HG02938 (cell line): ENCODE measurements around the gene ALPI.
"Not testable (repeated sequence)": the region's sequence is repeated elsewhere in the genome, so short reads cannot be mapped to it uniquely, and the experiment has no call there.

ENCODE experiments used
- ATAC-seq: cut with Tn5 transposase; IDR thresholded peaks from one replicate; pipeline ENCODE4 v1.9.1; 2021; ENCODE audit warnings: mild to moderate bottlenecking, moderate library complexity; ENCODE audit not compliant: unreplicated experiment

ALPI gene

GRCh38 chr2:232455426-232456255, at the start of gene ALPI:
Gene ALPI (plus strand): TSS chr2:232456153. CDS start chr2:232456200, 47 bp downstream.
- ATAC-seq: no peak

DNA sequence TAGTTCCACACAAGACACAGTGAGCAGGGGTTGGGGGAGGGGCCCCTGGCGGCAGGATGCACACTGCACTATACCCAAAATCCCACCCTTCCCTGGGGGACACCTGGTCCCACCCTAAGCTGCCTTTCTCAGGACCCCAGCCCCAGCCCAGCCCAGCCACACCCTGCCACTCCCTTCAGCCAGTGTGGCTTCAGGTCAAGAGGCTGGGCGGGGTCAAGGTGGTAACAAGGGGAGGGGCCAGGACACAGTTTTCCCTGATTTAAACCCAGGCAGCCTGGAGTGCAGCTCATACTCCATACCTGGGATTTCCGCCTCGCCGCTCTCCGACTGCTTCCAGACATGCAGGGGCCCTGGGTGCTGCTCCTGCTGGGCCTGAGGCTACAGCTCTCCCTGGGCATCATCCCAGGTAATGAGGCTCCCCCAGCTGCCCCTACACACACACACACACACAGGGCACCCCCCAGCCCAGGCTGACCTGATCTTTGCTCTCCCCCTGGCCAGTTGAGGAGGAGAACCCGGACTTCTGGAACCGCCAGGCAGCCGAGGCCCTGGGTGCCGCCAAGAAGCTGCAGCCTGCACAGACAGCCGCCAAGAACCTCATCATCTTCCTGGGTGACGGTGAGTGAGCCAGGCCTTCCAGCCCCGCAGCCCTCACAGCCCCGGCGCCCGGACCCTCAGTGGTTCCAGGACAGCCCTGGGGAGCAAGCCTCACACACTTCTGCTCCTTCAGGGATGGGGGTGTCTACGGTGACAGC, 49.2 kb upstream of the ALPI start, which contains the start of gene ALPG:
TSS of gene ALPG (plus strand) at position 289 of the 755 bp plus-strand sequence. CDS start at position 340, 51 bp downstream.
- ATAC-seq: no peak

- ATAC-seq: not testable (repeated sequence)
Measured at GRCh38 chr2:232407428-232408150, 48.4 kb upstream of the ALPI start.

- ATAC-seq: not testable (repeated sequence)
Measured at GRCh38 chr2:232408269-232408668, 47.7 kb upstream of the ALPI start.

- not testable (repeated sequence) for ATAC-seq
Measured at GRCh38 chr2:232409617-232410016, 46.3 kb upstream of the ALPI start.

DNA sequence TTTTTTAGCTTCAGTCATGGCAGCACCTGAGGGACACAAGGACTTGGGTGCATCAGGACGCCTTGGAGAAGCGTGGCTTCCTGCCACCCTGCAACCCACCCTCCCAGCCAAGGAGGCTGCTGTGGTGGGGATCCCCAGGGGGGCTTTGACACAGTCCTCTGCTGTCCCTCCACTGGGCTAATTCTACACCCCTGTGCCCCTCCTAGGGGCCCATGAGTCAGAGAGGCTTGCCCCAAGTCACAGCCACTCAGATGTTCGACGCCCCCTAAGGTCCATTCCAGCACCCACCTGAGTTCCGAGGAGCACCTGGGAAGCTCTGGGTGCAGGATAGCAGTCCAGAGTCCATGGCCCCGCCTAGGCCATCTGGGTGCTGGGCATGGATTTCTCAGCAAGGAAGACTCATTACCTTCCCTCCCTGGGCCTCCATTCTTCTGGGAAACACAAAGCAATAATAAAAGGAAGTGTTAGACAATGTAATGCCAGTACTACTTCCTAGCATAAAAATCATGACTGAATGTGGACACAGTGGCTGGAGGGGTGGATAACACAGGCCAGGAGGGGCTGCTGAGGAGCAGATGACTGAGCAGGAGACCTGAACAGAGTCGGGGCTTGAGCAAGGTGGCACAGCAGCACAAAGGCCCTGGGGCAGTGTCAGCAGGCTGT, 45.6 kb upstream of the ALPI start:
- no peak for ATAC-seq

- no peak for ATAC-seq
Measured at GRCh38 chr2:232411901-232412629, 43.9 kb upstream of the ALPI start.

DNA sequence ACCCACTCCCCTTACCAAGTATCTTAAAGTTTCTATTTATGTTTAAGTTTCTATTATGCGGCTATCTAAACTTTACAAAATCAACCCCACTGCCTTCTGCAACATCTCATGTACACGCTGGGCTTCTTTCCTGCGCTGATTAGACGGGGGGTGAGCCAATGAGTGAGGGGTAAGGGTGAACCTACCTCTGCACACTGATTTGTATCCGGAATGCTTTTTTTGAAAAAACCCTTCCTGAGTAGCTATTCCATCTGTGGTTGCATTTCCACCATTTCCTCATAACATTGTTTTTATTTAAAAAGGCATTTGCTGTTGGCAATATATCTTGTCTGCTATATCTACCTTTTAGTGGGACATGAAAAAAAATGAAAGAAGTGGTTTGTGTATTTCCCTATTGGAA, 43.0 kb upstream of the ALPI start:
- ATAC-seq: no peak

DNA sequence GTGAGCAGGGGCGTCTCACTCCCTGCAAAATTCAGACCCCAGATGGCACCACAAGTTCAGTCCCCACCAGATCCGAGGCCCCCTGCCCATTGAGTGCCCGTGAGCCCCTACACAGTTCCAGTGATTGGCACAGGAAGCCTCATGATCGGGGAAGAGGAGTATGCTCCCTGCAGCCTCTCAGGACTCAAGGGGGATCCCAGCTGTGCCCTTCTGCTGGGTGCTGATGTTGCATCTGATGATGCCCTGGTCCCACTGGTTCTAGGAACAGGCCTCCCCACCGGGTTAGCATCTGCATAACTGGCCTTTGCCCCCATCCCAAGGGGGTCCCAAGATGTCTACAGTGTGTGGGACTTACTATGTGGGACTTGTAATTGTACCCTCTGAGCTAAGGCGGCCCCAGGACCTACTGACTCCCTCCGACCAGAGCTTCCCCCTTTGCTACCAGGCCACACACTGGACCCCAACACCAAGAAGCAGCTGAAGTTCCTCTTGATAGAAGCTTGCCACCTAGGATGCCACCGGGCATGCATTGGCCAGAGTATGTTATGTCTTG, 40.7 kb upstream of the ALPI start:
- no peak for ATAC-seq

DNA sequence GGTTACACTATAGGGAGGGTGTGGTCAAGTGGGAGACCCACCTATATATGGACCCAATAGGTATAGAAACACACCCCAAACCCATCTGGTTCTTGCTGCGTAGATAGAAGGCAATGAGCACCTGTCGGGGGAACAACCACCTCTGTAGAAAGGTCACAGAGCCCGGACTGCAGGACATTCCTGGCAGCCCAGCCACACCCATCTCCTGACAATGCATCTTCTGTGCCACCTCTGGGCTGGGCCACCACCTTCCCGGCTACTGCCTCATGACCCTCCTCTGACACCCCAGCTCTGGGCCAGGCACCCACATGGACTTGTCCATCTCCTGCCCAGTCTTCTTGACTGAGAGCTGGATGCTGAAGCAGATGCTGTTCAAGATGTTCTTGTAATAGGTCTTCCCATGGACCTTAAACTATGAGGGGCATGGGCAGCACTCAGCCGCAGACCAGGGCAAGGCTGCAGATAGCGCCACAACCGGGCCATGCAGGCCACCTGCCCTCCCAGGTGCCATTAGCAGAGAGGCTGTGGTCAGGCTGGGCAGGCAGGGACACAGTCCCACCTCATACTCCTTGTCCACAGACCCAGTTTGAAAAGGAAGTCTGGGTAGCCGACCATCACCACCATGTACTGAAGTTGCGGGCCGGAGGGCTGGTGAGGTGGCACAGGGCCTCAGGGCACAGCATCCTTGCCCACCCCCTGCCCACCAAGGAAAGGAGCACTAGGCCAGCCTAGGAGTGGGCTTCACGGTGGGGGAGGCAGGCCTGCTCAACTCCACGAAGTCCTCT, 40.0 kb upstream of the ALPI start:
- no peak for ATAC-seq

DNA sequence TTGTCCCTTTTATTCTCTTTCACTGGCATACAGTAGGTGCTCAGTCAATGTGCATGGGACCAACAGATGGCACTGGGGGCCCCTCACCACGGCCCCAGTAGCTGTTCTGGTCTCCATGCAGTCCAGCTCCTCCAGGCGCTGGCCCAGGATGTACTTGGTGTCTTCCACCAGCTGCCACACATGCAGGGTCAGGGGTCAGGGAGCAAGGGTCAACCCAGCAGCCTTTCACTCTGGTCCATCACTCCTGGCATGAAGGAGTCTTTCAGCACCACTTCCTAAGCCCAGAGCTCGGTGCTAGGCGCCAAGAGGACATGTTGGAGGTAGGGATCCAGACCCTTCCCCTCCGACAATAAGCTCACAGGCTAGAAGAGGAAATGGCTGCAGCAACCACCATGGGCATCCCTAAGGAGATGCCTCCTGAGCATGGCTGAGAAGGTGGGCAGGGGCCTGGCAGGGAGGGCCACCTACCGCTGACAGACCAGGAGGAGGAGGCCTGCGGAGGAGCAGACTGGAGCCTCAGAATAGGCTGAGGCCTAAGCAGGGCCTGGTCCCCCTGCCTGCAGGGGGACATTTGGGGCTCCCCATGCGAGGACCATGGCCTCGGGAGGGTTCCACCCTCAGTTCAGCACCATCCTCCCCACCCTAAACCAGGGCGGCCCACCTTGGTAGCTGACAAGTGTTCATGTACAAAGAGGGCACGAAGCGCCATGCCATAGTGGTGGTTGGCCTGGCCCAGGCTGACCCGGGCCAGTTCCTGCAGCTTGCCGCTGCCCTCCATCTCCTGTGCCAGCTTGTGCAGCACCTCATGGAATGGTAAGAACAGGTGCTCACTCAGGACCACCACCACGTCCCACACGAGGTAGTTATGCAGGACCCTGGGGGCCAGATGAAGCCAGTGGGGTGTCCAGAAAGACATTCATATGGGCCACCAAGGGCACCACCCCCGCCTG, 39.2 kb upstream of the ALPI start:
- ATAC-seq: no peak

- ATAC-seq: no peak
Measured at GRCh38 chr2:232417489-232417888, 38.5 kb upstream of the ALPI start.

- ATAC-seq: no peak
Measured at GRCh38 chr2:232418056-232418455, 37.9 kb upstream of the ALPI start.

DNA sequence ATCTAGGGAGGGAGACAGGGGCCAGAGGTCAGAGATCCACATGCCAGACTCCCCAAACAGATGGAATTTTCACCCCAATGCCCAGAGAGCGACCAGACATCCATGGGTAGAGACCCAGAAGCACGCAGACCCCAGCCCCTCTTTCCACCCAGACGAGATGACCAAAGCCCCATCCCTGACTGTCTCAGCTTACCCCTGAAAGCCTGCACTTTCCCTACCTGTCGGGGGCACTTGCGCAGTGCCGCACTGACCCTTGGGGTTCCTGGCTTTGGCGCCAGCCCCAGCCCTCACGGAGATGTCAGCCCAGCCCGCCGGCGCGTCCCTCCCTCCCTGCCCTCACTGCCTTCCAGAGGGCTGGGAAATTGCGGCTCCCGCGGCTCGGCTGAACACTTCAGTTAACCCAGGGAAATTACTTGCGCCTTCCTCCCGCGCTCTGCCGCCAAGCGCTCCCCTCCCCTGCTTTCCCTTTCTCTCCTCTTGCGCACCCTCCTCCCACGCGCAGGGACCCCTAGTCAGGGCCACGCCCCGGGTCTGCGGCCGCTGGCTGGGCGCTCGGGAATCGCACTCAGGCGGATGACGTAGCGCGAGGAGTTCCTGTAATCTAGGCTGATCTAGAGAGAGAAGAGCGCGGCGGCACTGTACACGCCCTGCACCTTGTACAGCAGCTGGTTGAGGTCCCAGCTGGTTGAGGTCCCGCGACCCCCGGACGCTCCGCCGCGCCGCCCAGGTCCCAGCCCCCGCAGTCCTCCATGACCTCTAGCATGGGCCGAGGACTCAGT, 37.3 kb upstream of the ALPI start:
- no peak for ATAC-seq

GRCh38 chr2:232419245-232420072, 36.5 kb upstream of the ALPI start:
- no peak for ATAC-seq

DNA sequence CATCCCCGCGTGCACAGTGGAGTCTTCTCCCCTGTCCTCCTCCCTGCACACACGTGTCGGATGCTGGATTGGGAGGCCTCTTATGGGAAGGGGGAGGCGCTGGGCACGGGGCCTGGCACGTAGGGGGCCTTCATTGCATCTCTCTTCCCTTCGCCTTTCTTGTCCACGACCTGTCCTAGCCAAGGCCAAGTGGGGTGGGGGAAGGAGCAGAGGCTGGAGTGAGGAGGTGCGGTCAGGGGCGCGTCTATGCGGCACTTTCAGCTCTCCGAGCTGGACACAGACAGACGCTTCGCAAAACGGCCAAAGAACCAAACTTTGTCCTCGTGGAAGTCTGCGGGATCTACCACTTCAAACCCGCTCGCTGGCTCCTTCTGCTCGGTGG, 35.9 kb upstream of the ALPI start:
- ATAC-seq: no peak
